ENCODE data around the gene TENM4.

- TF ChIP-seq, protein P1, sequence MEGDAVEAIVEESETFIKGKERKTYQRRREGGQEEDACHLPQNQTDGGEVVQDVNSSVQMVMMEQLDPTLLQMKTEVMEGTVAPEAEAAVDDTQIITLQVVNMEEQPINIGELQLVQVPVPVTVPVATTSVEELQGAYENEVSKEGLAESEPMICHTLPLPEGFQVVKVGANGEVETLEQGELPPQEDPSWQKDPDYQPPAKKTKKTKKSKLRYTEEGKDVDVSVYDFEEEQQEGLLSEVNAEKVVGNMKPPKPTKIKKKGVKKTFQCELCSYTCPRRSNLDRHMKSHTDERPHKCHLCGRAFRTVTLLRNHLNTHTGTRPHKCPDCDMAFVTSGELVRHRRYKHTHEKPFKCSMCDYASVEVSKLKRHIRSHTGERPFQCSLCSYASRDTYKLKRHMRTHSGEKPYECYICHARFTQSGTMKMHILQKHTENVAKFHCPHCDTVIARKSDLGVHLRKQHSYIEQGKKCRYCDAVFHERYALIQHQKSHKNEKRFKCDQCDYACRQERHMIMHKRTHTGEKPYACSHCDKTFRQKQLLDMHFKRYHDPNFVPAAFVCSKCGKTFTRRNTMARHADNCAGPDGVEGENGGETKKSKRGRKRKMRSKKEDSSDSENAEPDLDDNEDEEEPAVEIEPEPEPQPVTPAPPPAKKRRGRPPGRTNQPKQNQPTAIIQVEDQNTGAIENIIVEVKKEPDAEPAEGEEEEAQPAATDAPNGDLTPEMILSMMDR (IDR thresholded peaks at IDR 0.05), result no peak
- no peak for TF ChIP-seq SMC3 (IDR thresholded peaks at IDR 0.05; ENCODE audit: low read depth, low read length)
- TF ChIP-seq POLR2AphosphoS5 (IDR thresholded peaks at IDR 0.05; ENCODE audit: low read depth, low read length), result no peak
- TF ChIP-seq EP300 (IDR thresholded peaks at IDR 0.05; ENCODE audit: borderline replicate concordance in 1 of 2, low read depth in 1 of 2, low read length in 1 of 2), result peak in 1 of 2 experiments; percentile 29; a peak in 1 of 4 replicates
- no peak for TF ChIP-seq MAX (IDR thresholded peaks at IDR 0.05; ENCODE audit: low read depth)
- TF ChIP-seq EZH2phosphoT487 (IDR thresholded peaks at IDR 0.05; ENCODE audit: borderline replicate concordance, low read depth), result no peak
- no peak for TF ChIP-seq TEAD4 (IDR thresholded peaks at IDR 0.05; ENCODE audit: borderline replicate concordance, insufficient read depth)
- no peak for TF ChIP-seq YY1 (IDR thresholded peaks at IDR 0.05; ENCODE audit: low read depth)
- no peak for TF ChIP-seq GABPA (IDR thresholded peaks at IDR 0.05; ENCODE audit: low read depth)
- TF ChIP-seq, protein P2, sequence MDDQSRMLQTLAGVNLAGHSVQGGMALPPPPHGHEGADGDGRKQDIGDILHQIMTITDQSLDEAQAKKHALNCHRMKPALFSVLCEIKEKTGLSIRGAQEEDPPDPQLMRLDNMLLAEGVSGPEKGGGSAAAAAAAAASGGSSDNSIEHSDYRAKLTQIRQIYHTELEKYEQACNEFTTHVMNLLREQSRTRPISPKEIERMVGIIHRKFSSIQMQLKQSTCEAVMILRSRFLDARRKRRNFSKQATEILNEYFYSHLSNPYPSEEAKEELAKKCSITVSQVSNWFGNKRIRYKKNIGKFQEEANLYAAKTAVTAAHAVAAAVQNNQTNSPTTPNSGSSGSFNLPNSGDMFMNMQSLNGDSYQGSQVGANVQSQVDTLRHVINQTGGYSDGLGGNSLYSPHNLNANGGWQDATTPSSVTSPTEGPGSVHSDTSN (IDR thresholded peaks at IDR 0.05), result no peak
- no peak for TF ChIP-seq SIN3A (IDR thresholded peaks at IDR 0.05; ENCODE audit: borderline replicate concordance, low read depth, low read length)
- peak; percentile 12 for TF ChIP-seq CHD2 (IDR thresholded peaks at IDR 0.05; ENCODE audit: low read length, partially characterized antibody)
- TF ChIP-seq, protein P3, sequence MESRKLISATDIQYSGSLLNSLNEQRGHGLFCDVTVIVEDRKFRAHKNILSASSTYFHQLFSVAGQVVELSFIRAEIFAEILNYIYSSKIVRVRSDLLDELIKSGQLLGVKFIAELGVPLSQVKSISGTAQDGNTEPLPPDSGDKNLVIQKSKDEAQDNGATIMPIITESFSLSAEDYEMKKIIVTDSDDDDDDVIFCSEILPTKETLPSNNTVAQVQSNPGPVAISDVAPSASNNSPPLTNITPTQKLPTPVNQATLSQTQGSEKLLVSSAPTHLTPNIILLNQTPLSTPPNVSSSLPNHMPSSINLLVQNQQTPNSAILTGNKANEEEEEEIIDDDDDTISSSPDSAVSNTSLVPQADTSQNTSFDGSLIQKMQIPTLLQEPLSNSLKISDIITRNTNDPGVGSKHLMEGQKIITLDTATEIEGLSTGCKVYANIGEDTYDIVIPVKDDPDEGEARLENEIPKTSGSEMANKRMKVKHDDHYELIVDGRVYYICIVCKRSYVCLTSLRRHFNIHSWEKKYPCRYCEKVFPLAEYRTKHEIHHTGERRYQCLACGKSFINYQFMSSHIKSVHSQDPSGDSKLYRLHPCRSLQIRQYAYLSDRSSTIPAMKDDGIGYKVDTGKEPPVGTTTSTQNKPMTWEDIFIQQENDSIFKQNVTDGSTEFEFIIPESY (IDR thresholded peaks at IDR 0.05; ENCODE audit: borderline replicate concordance, low read depth), result no peak
- 0 out of 2 replicates have a peak, but pooled peaks have one; percentile 17 for TF ChIP-seq RAD21 (IDR thresholded peaks at IDR 0.05; ENCODE audit: low read length)
Observed at GRCh38 chr11:79078999-79079398, 361.8 kb downstream of the TENM4 start.

Data from SK-N-SH (cell line).